Mucosa of descending colon (tissue), 3 donors: Measurements from ENCODE around the gene ITGB5. TPM values are rescaled to one million over a fixed set of nuclear protein-coding genes. Genes with fewer than 3 reads are reported as not detected.

Source experiments
- ATAC-seq: fragments of 200-7000 bp; cut with Tn5 transposase; one replicate; pipeline ENCODE4 v1.9.1; 2020; ENCODE audit warnings: mild to moderate bottlenecking, moderate library complexity
- DNase-seq, 3 donors: peaks; one replicate each; pipeline ENCODE4 v3.0.0-alpha.2; 2020
- H3K36me3 ChIP-seq: fragments of 200-600 bp; one replicate; pipeline ENCODE4 v1.8.0; 2021; ENCODE audit warnings: low read depth, mild to moderate bottlenecking
- H3K4me1 ChIP-seq: fragments of 200-600 bp; one replicate; pipeline ENCODE4 v1.8.0; 2021; ENCODE audit warnings: low read depth, mild to moderate bottlenecking
- H3K4me3 ChIP-seq: fragments of 200-600 bp; one replicate; pipeline ENCODE4 v1.8.0; 2021; ENCODE audit warnings: mild to moderate bottlenecking
- H3K9me3 ChIP-seq: fragments of 200-600 bp; one replicate; pipeline ENCODE4 v1.8.0; 2021; ENCODE audit warnings: mild to moderate bottlenecking
- CTCF ChIP-seq: fragments of 200-600 bp; IDR thresholded peaks from one replicate; pipeline ENCODE4 v1.8.0; 2022; ENCODE audit warnings: antibody characterized with exemption, mild to moderate bottlenecking
- intact Hi-C, 2 donors: fragments of 100-400 bp; cut with DNase I in 1 of 2; cut with micrococcal nuclease in 1 of 2; formaldehyde crosslinking; loops; one replicate each; pipeline versions ENCODE4 v1.11.0 to v1.11.1; 2022; cut with DNase I, micrococcal nuclease
- total RNA-seq, 3 donors: library from RNA; stranded (reverse); fragmentation: NEBNext Ultra II Directional in 2 of 3; extraction: Animal tissue kit (Norgen Biotek cat#: 25700) in 2 of 3; gene quantifications; one replicate each; pipeline versions ENCODE4 v1.2.1 to v1.2.4, GENCODE V29; 2021 to 2023
- donor health status: DM: no; HTN: no; CAD: no; lungs with moderate emphysema.
- donor health status: DM: no; HTN: no; CAD: no.
- donor health status: DM: no; HTN: yes; CAD: no.

Gene ITGB5
- total RNA-seq, 3 donors from 2014 or later = 67.9 to 102 (median 69.6) TPM

- Histone ChIP-seq H3K9me3 (no peaks in the 10 kb centered on the region), H3K4me1 (peaks cover 6% of the 10 kb centered on the region), H3K36me3 (no peaks in the 10 kb centered on the region), H3K4me3 (no peak overlapping the region)
- ATAC-seq (no peak), DNase-seq (no peak)
- intact Hi-C loops = loop anchor here (5.0 kb wide), 1 partner anchor 138 kb away; no protein-coding TSS in a partner anchor
- no peak for TF ChIP-seq CTCF
Observed at GRCh38 chr3:124764746-124765145, 122.4 kb downstream of the ITGB5 start.

- no peaks in the 10 kb centered on the region for H3K36me3 ChIP-seq
- intact Hi-C loops = loop anchor here (5.0 kb wide), 1 partner anchor 138 kb away; no protein-coding TSS in a partner anchor
- no peak for ATAC-seq
- no peak overlapping the region for H3K4me3 ChIP-seq
- peaks cover 6% of the 10 kb centered on the region for H3K4me1 ChIP-seq
- no peaks in the 10 kb centered on the region for H3K9me3 ChIP-seq
- DNase-seq = no peak
- no peak for TF ChIP-seq CTCF
Observed at GRCh38 chr3:124763644-124764358, 123.4 kb downstream of the ITGB5 start.

- Histone ChIP-seq H3K4me1 (peaks cover 6% of the 10 kb centered on the region), H3K36me3 (no peaks in the 10 kb centered on the region), H3K9me3 (no peaks in the 10 kb centered on the region), H3K4me3 (no peak overlapping the region)
- intact Hi-C loops = loop anchor here (5.0 kb wide), 1 partner anchor 139 kb away; no protein-coding TSS in a partner anchor
- TF ChIP-seq CTCF = no peak
- DNase-seq (no peak), ATAC-seq (no peak)
Observed at GRCh38 chr3:124763206-124763605, 124.0 kb downstream of the ITGB5 start.

GRCh38 chr3:124762661-124763011 lies 124.5 kb downstream of the ITGB5 start:
- H3K36me3 ChIP-seq = no peaks in the 10 kb centered on the region
- TF ChIP-seq CTCF = no peak
- no peaks in the 10 kb centered on the region for H3K9me3 ChIP-seq
- no peak overlapping the region for H3K4me3 ChIP-seq
- H3K4me1 ChIP-seq = peaks cover 6% of the 10 kb centered on the region
- ATAC-seq (no peak), DNase-seq (no peak)
- intact Hi-C loops = loop anchor here (5.0 kb wide), 1 partner anchor 140 kb away; no protein-coding TSS in a partner anchor

GRCh38 chr3:124761935-124762660 lies 125.1 kb downstream of the ITGB5 start:
- no peak for DNase-seq
- Histone ChIP-seq H3K4me3 (no peak overlapping the region), H3K9me3 (no peaks in the 10 kb centered on the region), H3K4me1 (peaks cover 6% of the 10 kb centered on the region), H3K36me3 (no peaks in the 10 kb centered on the region)
- ATAC-seq = no peak
- TF ChIP-seq CTCF = no peak
- intact Hi-C loops = loop anchor here (5.0 kb wide), 1 partner anchor 140 kb away; no protein-coding TSS in a partner anchor
